B cell (primary cell): ENCODE results near the gene PRLR. TPM values are rescaled to one million over a fixed set of nuclear protein-coding genes. Genes with fewer than 3 reads are reported as not detected.

ENCODE experiments used
- ATAC-seq: fragments of 200-7000 bp; cut with Tn5 transposase; one replicate; pipeline ENCODE4 v1.10.0; 2021; ENCODE audit warnings: low read depth, mild to moderate bottlenecking, moderate number of reproducible peaks, moderate library complexity
- CTCF ChIA-PET: fragments of 350-600 bp; sonication (Branson Sonifier 250); formaldehyde crosslinking; loops from one replicate; lab custom pipeline; 2021; ENCODE audit warnings: antibody characterized with exemption, inconsistent platforms; lab: Charles Lee
- POLR2A ChIA-PET: fragments of 350-600 bp; sonication (Branson Sonifier 250); formaldehyde crosslinking; loops from one replicate; lab custom pipeline; 2021; ENCODE audit warnings: antibody characterized with exemption; lab: Charles Lee
- DNase-seq: peaks from one replicate; pipeline ENCODE4 v3.0.0; 2013
- H2AFZ ChIP-seq: 2 replicates; pipeline ENCODE4 v1.6.1; 2012; ENCODE audit warnings: mild to moderate bottlenecking, low read depth, low read length; ENCODE audit not compliant: insufficient read depth, poor library complexity, severe bottlenecking
- H3K27ac ChIP-seq, 2 donors: 1 replicate in 1 of 2; 2 replicates in 1 of 2; pipeline ENCODE4 v1.5.1; 2012 to 2013; ENCODE audit warnings: low read length in 2 of 2, mild to moderate bottlenecking in 2 of 2, moderate library complexity in 1 of 2
- H3K27me3 ChIP-seq, 4 experiments: fragments of 200-600 bp in 1 of 4; sonication (generic) in 1 of 4; replicated peaks in 1 of 4; 1 replicate in 2 of 4; 2 replicates in 2 of 4; pipeline versions ENCODE4 v1.6.1 to v1.7.0; 2013 to 2016; ENCODE audit warnings: low read length in 3 of 4, mild to moderate bottlenecking in 2 of 4, mixed read lengths in 1 of 4, moderate library complexity in 1 of 4; ENCODE audit not compliant: insufficient read depth in 4 of 4, control insufficient read depth in 3 of 4; ENCODE audit errors: control extremely low read depth in 1 of 4
- H3K36me3 ChIP-seq, 2 experiments: replicated peaks in 1 of 2; 1 replicate in 1 of 2; 2 replicates in 1 of 2; pipeline versions ENCODE4 v1.6.1 to v1.7.1; 2013; ENCODE audit warnings: low read length in 1 of 2; ENCODE audit not compliant: insufficient read depth in 2 of 2, control insufficient read depth in 1 of 2; ENCODE audit errors: control extremely low read depth in 1 of 2, extremely low read depth in 1 of 2
- H3K4me1 ChIP-seq, 2 donors: fragments of 200-600 bp in 1 of 2; sonication (generic) in 1 of 2; 1 replicate in 1 of 2; 2 replicates in 1 of 2; pipeline versions ENCODE4 v1.5.1 to v1.6.1; 2013 to 2017; ENCODE audit warnings: low read length in 2 of 2; ENCODE audit not compliant: control insufficient read depth in 2 of 2, insufficient read depth in 2 of 2
- H3K4me2 ChIP-seq: replicated peaks from 2 replicates; pipeline ENCODE3; 2012; ENCODE audit warnings: mild to moderate bottlenecking, low read depth, low read length; ENCODE audit not compliant: poor library complexity, severe bottlenecking
- H3K4me3 ChIP-seq, 5 experiments: fragments of 200-600 bp in 1 of 5; sonication (generic) in 1 of 5; 1 replicate in 3 of 5; 2 replicates in 2 of 5; pipeline versions ENCODE4 v1.5.1 to v1.7.0; 2011 to 2016; ENCODE audit warnings: low read length in 4 of 5, mild to moderate bottlenecking in 4 of 5, low read depth in 2 of 5, control low read depth in 1 of 5, moderate library complexity in 1 of 5; ENCODE audit not compliant: insufficient read depth in 1 of 5; ENCODE audit errors: control extremely low read depth in 1 of 5, extremely low read depth in 1 of 5
- H3K79me2 ChIP-seq: fragments of 200-600 bp; sonication (generic); one replicate; pipeline ENCODE4 v1.6.0; 2016; ENCODE audit warnings: low read length; ENCODE audit not compliant: control insufficient read depth, insufficient read depth
- H3K9ac ChIP-seq: fragments of 200-600 bp; sonication (generic); 2 replicates; pipeline ENCODE4 v1.6.1; 2017; ENCODE audit warnings: mild to moderate bottlenecking, low read length, moderate library complexity
- H3K9me3 ChIP-seq, 3 donors: one replicate each; pipeline versions ENCODE4 v1.6.1 to v1.7.1; 2013; ENCODE audit warnings: low read length in 2 of 3; ENCODE audit not compliant: control insufficient read depth in 2 of 3, insufficient read depth in 1 of 3; ENCODE audit errors: control extremely low read depth in 1 of 3
- H4K20me1 ChIP-seq: 2 replicates; pipeline ENCODE4 v1.6.0; 2012; ENCODE audit warnings: mild to moderate bottlenecking, low read length; ENCODE audit not compliant: insufficient read depth, control insufficient read depth, poor library complexity, severe bottlenecking
- H3K27ac Mint-ChIP-seq: one replicate; pipeline ENCODE4 v1.8.0; 2021; ENCODE audit warnings: mixed read lengths
- H3K27me3 Mint-ChIP-seq: one replicate; pipeline ENCODE4 v1.8.0; 2021; ENCODE audit warnings: mixed read lengths
- H3K4me1 Mint-ChIP-seq: one replicate; pipeline ENCODE4 v1.8.0; 2021; ENCODE audit warnings: mixed read lengths
- H3K4me3 Mint-ChIP-seq: one replicate; pipeline ENCODE4 v1.8.0; 2021; ENCODE audit warnings: mixed read lengths
- H3K9me3 Mint-ChIP-seq: one replicate; pipeline ENCODE4 v1.8.0; 2022; ENCODE audit warnings: mixed read lengths; ENCODE audit not compliant: insufficient read depth
- EZH2 ChIP-seq: IDR thresholded peaks from 2 replicates; pipeline ENCODE4 v1.6.1; 2012; ENCODE audit warnings: borderline replicate concordance, low read depth, mild to moderate bottlenecking, moderate library complexity, low read length; ENCODE audit not compliant: insufficient read depth, poor library complexity, severe bottlenecking
- WGBS: methylation state at CpG from one replicate; pipeline ENCODE4 v1.1.5; 2013; ENCODE audit warnings: missing lambda C conversion rate; ENCODE audit not compliant: insufficient coverage; 5-methylcytosine and 5-hydroxymethylcytosine counted together
- intact Hi-C: fragments of 100-400 bp; cut with micrococcal nuclease; formaldehyde crosslinking; loops from one replicate; pipeline ENCODE4 v1.10.0; 2022
- polyA plus RNA-seq: library from polyadenylated mRNA; depleted of rRNA; stranded (reverse); fragments of >200 nt; gene quantifications from 2 replicates; pipeline ENCODE4 v1.2.3, GENCODE V29; 2012
- total RNA-seq, 2 donors: library from RNA; stranded (reverse); fragments of 120-200 nt in 1 of 2; gene quantifications; 1 replicate in 1 of 2; 2 replicates in 1 of 2; pipeline versions ENCODE4 v1.2.3 to v1.2.4, GENCODE V29; 2013 to 2022
- TF ChIP-seq, protein P1 (sequence below): fragments of 200-600 bp; IDR thresholded peaks from one replicate; pipeline ENCODE4 v1.8.0; 2022; ENCODE audit warnings: antibody characterized with exemption, mild to moderate bottlenecking

The PRLR gene
- total and polyA plus RNA-seq, 2 donors (not counting 1 experiment from before 2014, with no cell fraction given) = 0.39 TPM; not detected in 1

DNA sequence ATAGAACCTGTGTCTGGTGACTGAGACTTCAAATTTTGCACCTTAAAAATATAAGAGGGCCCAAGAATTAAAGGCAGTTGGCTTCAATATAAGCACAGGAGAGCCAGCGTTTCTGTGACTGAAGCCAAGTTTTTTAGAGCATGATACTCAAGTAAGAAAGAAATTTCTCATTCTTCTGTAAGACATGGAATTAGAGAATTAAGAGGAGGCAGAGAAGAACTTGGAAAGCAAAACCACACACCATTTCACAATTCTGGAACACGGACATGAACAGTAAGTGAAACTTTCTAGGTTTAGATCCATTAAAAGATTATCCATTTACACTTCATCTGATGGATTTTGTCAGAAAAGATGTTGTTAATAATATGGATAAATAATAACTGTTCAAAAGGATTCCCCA is 173.6 kb downstream of the PRLR start:
- no peak for DNase-seq
- Histone ChIP-seq H3K4me1 (no peaks in the 10 kb centered on the region), H3K27me3 (peaks cover 0 to under 1% (median 0%) of the 10 kb centered on the region in 4 experiments), H3K9ac (no peak overlapping the region), H3K4me3 (no peak overlapping the region), H2AFZ (no peak overlapping the region), H4K20me1 (no peaks in the 10 kb centered on the region), H3K27ac (no peak overlapping the region), H3K79me2 (no peaks in the 10 kb centered on the region), H3K36me3 (no peaks in the 10 kb centered on the region), H3K4me2 (no peak overlapping the region), H3K9me3 (no peaks in the 10 kb centered on the region)
- TF ChIP-seq, protein P1, sequence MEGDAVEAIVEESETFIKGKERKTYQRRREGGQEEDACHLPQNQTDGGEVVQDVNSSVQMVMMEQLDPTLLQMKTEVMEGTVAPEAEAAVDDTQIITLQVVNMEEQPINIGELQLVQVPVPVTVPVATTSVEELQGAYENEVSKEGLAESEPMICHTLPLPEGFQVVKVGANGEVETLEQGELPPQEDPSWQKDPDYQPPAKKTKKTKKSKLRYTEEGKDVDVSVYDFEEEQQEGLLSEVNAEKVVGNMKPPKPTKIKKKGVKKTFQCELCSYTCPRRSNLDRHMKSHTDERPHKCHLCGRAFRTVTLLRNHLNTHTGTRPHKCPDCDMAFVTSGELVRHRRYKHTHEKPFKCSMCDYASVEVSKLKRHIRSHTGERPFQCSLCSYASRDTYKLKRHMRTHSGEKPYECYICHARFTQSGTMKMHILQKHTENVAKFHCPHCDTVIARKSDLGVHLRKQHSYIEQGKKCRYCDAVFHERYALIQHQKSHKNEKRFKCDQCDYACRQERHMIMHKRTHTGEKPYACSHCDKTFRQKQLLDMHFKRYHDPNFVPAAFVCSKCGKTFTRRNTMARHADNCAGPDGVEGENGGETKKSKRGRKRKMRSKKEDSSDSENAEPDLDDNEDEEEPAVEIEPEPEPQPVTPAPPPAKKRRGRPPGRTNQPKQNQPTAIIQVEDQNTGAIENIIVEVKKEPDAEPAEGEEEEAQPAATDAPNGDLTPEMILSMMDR = no peak
- no peak for ATAC-seq
- WGBS = no CpG with 5 or more reads among the region's 2 CpGs
- ChIA-PET POLR2A (no interaction called here), CTCF (no interaction called here)
- Mint-ChIP-seq H3K9me3 (no peaks in the 10 kb centered on the region), H3K27me3 (peaks cover 3% of the 10 kb centered on the region), H3K27ac (no peak overlapping the region), H3K4me1 (no peaks in the 10 kb centered on the region), H3K4me3 (no peak overlapping the region)
- intact Hi-C loops = no loop called here

DNA sequence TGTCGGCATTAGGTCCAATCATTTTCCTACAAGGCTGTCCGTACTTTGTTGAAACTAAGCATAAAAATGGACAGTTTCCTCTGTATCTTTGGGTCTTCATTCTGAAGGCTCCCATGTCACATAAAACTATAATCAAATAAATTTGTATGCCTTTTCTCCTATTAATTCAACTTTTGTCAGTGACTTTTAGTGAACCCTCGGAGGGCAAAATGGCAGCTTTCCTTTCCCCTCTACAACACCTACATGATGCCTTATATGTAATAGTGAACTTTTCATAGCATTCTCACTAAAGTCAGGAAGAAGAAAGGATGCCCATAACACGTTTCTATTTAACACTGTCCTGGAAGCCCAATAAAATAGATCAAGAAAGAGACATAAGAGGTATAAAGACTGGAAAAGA is 177.4 kb downstream of the PRLR start:
- intact Hi-C loops = no loop called here
- peaks cover 12% of the 10 kb centered on the region for H3K27me3 Mint-ChIP-seq

More for the DNA sequence above, 177.4 kb downstream of the PRLR start:
- Histone ChIP-seq H3K9me3 (peaks cover 0 to under 1% (median 0%) of the 10 kb centered on the region in 3 donors), H3K27ac (no peak overlapping the region), H3K4me2 (no peak overlapping the region), H2AFZ (no peak overlapping the region), H4K20me1 (no peaks in the 10 kb centered on the region), H3K9ac (no peak overlapping the region), H3K4me3 (no peak overlapping the region), H3K27me3 (peaks cover 0 to 3% (median under 1%) of the 10 kb centered on the region in 4 experiments), H3K36me3 (no peaks in the 10 kb centered on the region), H3K4me1 (no peaks in the 10 kb centered on the region), H3K79me2 (no peaks in the 10 kb centered on the region)
- POLR2A ChIA-PET = no interaction called here
- DNase-seq (no peak), ATAC-seq (no peak)
- no peak for TF ChIP-seq EZH2
- TF ChIP-seq, protein P1 = no peak
- Mint-ChIP-seq H3K4me1 (no peaks in the 10 kb centered on the region), H3K27ac (no peak overlapping the region), H3K9me3 (no peaks in the 10 kb centered on the region), H3K4me3 (no peak overlapping the region)
- 100% methylated on average over 1 of the region's 4 CpGs for WGBS
- CTCF ChIA-PET = no interaction called here
